Amniotic stem cell (primary cell): Measurements from ENCODE around the gene COMMD3.

ENCODE experiments used
- DNase-seq: peaks from one replicate; lab custom pipeline; 2025; lab: John Stamatoyannopoulos, UW

Gene COMMD3

GRCh38 chr10:22366771-22367170, 50.6 kb downstream of the COMMD3 start:
- no peak for DNase-seq

- no peak for DNase-seq
These were observed 51.3 kb downstream of the COMMD3 start for GRCh38 chr10:22367471-22367870.

- DNase-seq: no peak
These were observed 52.2 kb downstream of the COMMD3 start for GRCh38 chr10:22368402-22368801.

GRCh38 chr10:22368981-22369380, 52.8 kb downstream of the COMMD3 start:
- no peak for DNase-seq

- no peak for DNase-seq
These were observed 53.4 kb downstream of the COMMD3 start for GRCh38 chr10:22369434-22370072.
